Caco-2 (cell line): ENCODE measurements around the gene EEF1AKMT2. TPM values are rescaled to one million over a fixed set of nuclear protein-coding genes. Genes with fewer than 3 reads are reported as not detected.

Source experiments
- BruUV-seq: library from RNA; stranded (reverse); fragments of 400-500 nt; replicated peaks from 2 replicates; lab custom pipeline; 2021; lab: Mats Ljungman, UMichigan
- CTCF ChIA-PET: fragments of 300-600 bp; sonication (Branson Sonifier 250); formaldehyde crosslinking; loops from one replicate; lab custom pipeline; 2022; ENCODE audit warnings: antibody characterized with exemption; lab: Charles Lee
- POLR2A ChIA-PET: fragments of 300-600 bp; sonication (Branson Sonifier 250); formaldehyde crosslinking; loops from one replicate; lab custom pipeline; 2022; ENCODE audit warnings: antibody characterized with exemption; lab: Charles Lee
- DNase-seq, 2 experiments: peaks; one replicate each; pipeline versions ENCODE4 v3.0.0 to v3.0.0-alpha.2; 2020 to 2022
- H3K27me3 ChIP-seq: replicated peaks from 2 replicates; pipeline ENCODE4 v1.6.0; 2011; ENCODE audit warnings: low read length; ENCODE audit not compliant: control insufficient read depth, insufficient read depth
- H3K36me3 ChIP-seq: 2 replicates; pipeline ENCODE4 v1.5.1; 2011; ENCODE audit warnings: low read length; ENCODE audit not compliant: control insufficient read depth, insufficient read depth
- H3K4me1 ChIP-seq: fragments of 250-450 bp; sonication (Bioruptor Pico); 2 replicates; pipeline ENCODE4 v1.5.1; 2020; ENCODE audit warnings: mild to moderate bottlenecking
- H3K4me3 ChIP-seq: 2 replicates; pipeline ENCODE4 v1.5.1; 2011; ENCODE audit warnings: low read depth, mild to moderate bottlenecking, control low read depth, low read length
- H3K9me3 ChIP-seq: fragments of 250-450 bp; sonication (Bioruptor Pico); 2 replicates; pipeline ENCODE4 v1.5.1; 2020; ENCODE audit warnings: mild to moderate bottlenecking, moderate library complexity
- H3K27ac Mint-ChIP-seq: one replicate; pipeline ENCODE4 v1.8.0; 2022; ENCODE audit warnings: mixed read lengths; ENCODE audit not compliant: unreplicated experiment
- H3K27me3 Mint-ChIP-seq: one replicate; pipeline ENCODE4 v1.8.0; 2022; ENCODE audit warnings: mixed read lengths; ENCODE audit not compliant: insufficient read depth, unreplicated experiment
- H3K36me3 Mint-ChIP-seq: one replicate; pipeline ENCODE4 v1.8.0; 2022; ENCODE audit warnings: mild to moderate bottlenecking, mixed read lengths; ENCODE audit not compliant: insufficient read depth, unreplicated experiment
- H3K4me1 Mint-ChIP-seq: one replicate; pipeline ENCODE4 v1.8.0; 2022; ENCODE audit warnings: low read depth, mixed read lengths; ENCODE audit not compliant: unreplicated experiment
- H3K4me3 Mint-ChIP-seq: one replicate; pipeline ENCODE4 v1.8.0; 2022; ENCODE audit warnings: mild to moderate bottlenecking, moderate library complexity, mixed read lengths; ENCODE audit not compliant: unreplicated experiment
- H3K9me3 Mint-ChIP-seq: one replicate; pipeline ENCODE4 v1.8.0; 2022; ENCODE audit warnings: mixed read lengths; ENCODE audit not compliant: unreplicated experiment
- CTCF ChIP-seq, 2 experiments: fragments of 200-600 bp in 1 of 2; IDR thresholded peaks; 1 replicate in 1 of 2; 2 replicates in 1 of 2; pipeline versions ENCODE4 v1.5.1 to v1.8.0; 2011 to 2022; ENCODE audit warnings: antibody characterized with exemption in 1 of 2, control low read depth in 1 of 2, inconsistent platforms in 1 of 2, low read depth in 1 of 2, low read length in 1 of 2, mild to moderate bottlenecking in 1 of 2, moderate library complexity in 1 of 2; ENCODE audit not compliant: insufficient read depth in 1 of 2, severe bottlenecking in 1 of 2, unreplicated experiment in 1 of 2
- intact Hi-C: fragments of 100-400 bp; cut with micrococcal nuclease; formaldehyde crosslinking; loops from one replicate; pipeline ENCODE4 v1.10.0; 2022; ENCODE audit not compliant: unreplicated experiment
- total RNA-seq: library from RNA; stranded (reverse); gene quantifications from 2 replicates; pipeline ENCODE4 v1.2.3, GENCODE V29; 2022

The EEF1AKMT2 gene
- total RNA-seq, 1 experiment from 2014 or later = 29.9 TPM

GRCh38 chr10:124716369-124716768, 75.3 kb downstream of the EEF1AKMT2 start:
- Mint-ChIP-seq H3K27me3 (no peaks in the 10 kb centered on the region), H3K4me3 (no peak overlapping the region), H3K9me3 (no peaks in the 10 kb centered on the region), H3K4me1 (no peaks in the 10 kb centered on the region), H3K36me3 (peaks cover 6% of the 10 kb centered on the region), H3K27ac (no peak overlapping the region)
- no peak for DNase-seq
- no peaks in the 10 kb centered on the region for H3K4me1 ChIP-seq
- ChIA-PET POLR2A (no interaction called here), CTCF (interaction anchor here (0.6 to 2.1 kb wide), 2 partner anchors 25 to 228 kb away, joined by 5 read pairs; no protein-coding TSS in a partner anchor)
- H3K4me3 ChIP-seq = no peak overlapping the region
- no TSS peak for BruUV-seq
- TF ChIP-seq CTCF (IDR thresholded peaks at IDR 0.05; ENCODE audit: insufficient read depth in 1 of 2, low read depth in 1 of 2, low read length in 1 of 2, severe bottlenecking in 1 of 2, unreplicated experiment in 1 of 2) = no peak
- intact Hi-C loops = no loop called here
- no peaks in the 10 kb centered on the region for H3K9me3 ChIP-seq
- no peaks in the 10 kb centered on the region for H3K27me3 ChIP-seq
- H3K36me3 ChIP-seq = no peaks in the 10 kb centered on the region; the same call in 1 of the 2 replicates

GRCh38 chr10:124715439-124715838, 76.2 kb downstream of the EEF1AKMT2 start:
- Mint-ChIP-seq H3K27ac (no peak overlapping the region), H3K27me3 (no peaks in the 10 kb centered on the region), H3K4me3 (no peak overlapping the region), H3K36me3 (peaks cover 6% of the 10 kb centered on the region), H3K9me3 (no peaks in the 10 kb centered on the region), H3K4me1 (no peaks in the 10 kb centered on the region)
- CTCF ChIA-PET = interaction anchor here (2.1 kb wide), 1 partner anchor 26 kb away, joined by 5 read pairs; no protein-coding TSS in a partner anchor
- no peaks in the 10 kb centered on the region; the same call in 1 of the 2 replicates for H3K36me3 ChIP-seq
- no peak overlapping the region for H3K4me3 ChIP-seq
- H3K27me3 ChIP-seq = no peaks in the 10 kb centered on the region
- no peak for TF ChIP-seq CTCF (IDR thresholded peaks at IDR 0.05; ENCODE audit: insufficient read depth in 1 of 2, low read depth in 1 of 2, low read length in 1 of 2, severe bottlenecking in 1 of 2, unreplicated experiment in 1 of 2)
- intact Hi-C loops = no loop called here
- no peaks in the 10 kb centered on the region for H3K4me1 ChIP-seq
- no peaks in the 10 kb centered on the region for H3K9me3 ChIP-seq
- no peak for DNase-seq
- POLR2A ChIA-PET = no interaction called here
- no TSS peak for BruUV-seq

- CTCF ChIA-PET = interaction anchor here (0.6 kb wide), 2 partner anchors 9 to 29 kb away, joined by 3 to 4 read pairs; no protein-coding TSS in a partner anchor
- Mint-ChIP-seq H3K4me3 (no peak overlapping the region), H3K27ac (no peak overlapping the region), H3K9me3 (no peaks in the 10 kb centered on the region), H3K4me1 (no peaks in the 10 kb centered on the region), H3K27me3 (no peaks in the 10 kb centered on the region), H3K36me3 (peaks cover 6% of the 10 kb centered on the region)
- POLR2A ChIA-PET = no interaction called here
- intact Hi-C loops = no loop called here
- H3K4me3 ChIP-seq = no peak overlapping the region
- no peak for TF ChIP-seq CTCF (IDR thresholded peaks at IDR 0.05; ENCODE audit: insufficient read depth in 1 of 2, low read depth in 1 of 2, low read length in 1 of 2, severe bottlenecking in 1 of 2, unreplicated experiment in 1 of 2)
- no peaks in the 10 kb centered on the region for H3K9me3 ChIP-seq
- no peaks in the 10 kb centered on the region for H3K27me3 ChIP-seq
- DNase-seq = no peak
- no peaks in the 10 kb centered on the region; the same call in 1 of the 2 replicates for H3K36me3 ChIP-seq
- no peaks in the 10 kb centered on the region for H3K4me1 ChIP-seq
- no TSS peak for BruUV-seq
These were observed 77.9 kb downstream of the EEF1AKMT2 start for GRCh38 chr10:124713679-124714255.
